Epithelial cell of prostate (primary cell): Measurements from ENCODE around the gene ZNF804B.

Experiments
- DNase-seq: peaks from one replicate; pipeline ENCODE4 v3.0.0-alpha.2; 2011; ENCODE audit warnings: low read depth, low spot score
- H3K27ac ChIP-seq: fragments of 450-650 bp; 2 replicates; pipeline ENCODE4 v1.5.1; 2017; ENCODE audit warnings: mild to moderate bottlenecking

Gene ZNF804B

DNA sequence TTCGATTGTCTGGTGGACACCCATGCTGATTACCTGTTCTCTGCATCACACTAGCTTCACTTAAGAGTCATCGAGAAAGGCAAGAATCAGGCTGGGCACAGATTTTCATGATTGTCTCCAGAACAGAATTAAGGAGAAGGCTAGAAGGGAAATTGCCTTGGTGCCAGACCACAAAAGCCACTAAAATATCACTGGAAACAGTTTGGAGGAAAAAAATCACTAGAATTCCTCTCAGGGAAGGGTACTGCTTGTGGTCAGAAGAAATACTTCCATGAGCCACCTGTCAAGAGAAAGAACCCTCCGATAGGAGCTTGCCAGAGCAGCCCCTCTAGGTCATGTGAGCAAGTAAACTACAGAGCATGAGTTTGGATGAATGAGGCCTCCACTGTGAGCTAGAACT is 305.3 kb downstream of the ZNF804B start:
- DNase-seq: no peak
- no peak overlapping the region for H3K27ac ChIP-seq

DNA sequence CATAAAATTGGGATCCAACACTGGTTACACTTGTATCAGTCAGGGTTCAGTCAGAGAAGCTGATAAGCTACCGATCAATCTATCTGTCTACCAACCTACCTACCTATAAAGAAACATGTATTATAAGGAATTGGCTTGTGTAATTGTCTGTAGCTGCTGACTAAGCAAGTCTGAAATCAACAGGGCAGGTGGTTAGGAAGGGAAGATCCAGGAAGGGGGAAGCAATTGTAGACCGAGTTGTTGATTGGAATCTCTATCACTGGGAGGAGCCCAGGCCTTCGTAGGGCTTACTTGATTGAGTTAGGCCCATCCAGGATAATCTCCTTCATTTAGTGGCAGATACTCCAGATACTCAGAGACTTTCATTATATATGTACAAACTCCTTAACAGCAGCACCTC is 307.5 kb downstream of the ZNF804B start:
- no peak for DNase-seq
- H3K27ac ChIP-seq: no peak overlapping the region

DNA sequence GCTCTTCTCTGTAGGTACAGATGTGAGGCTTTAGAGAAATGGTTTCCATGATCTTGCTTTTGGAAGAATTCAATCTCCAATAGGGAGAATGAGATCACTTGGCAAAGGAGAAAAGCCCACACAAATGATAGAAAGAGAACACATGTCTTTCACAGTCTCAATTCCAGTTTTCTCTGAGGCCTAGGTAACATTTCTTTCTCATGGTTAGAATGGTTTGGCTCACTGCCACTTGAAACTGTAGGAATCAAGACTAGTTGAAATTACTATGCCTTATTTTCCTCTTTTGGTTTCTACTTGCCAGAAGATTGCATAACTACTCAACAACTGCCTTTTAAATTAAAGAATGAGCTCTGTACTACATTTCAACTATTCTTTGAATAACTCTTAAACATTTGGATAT is 312.6 kb downstream of the ZNF804B start:
- DNase-seq: no peak
- no peak overlapping the region for H3K27ac ChIP-seq

- no peak overlapping the region for H3K27ac ChIP-seq
- no peak for DNase-seq
Measured at GRCh38 chr7:89073776-89074175, 314.3 kb downstream of the ZNF804B start.

GRCh38 chr7:89077992-89078391 is 318.5 kb downstream of the ZNF804B start:
- no peak for DNase-seq
- H3K27ac ChIP-seq: no peak overlapping the region

DNA sequence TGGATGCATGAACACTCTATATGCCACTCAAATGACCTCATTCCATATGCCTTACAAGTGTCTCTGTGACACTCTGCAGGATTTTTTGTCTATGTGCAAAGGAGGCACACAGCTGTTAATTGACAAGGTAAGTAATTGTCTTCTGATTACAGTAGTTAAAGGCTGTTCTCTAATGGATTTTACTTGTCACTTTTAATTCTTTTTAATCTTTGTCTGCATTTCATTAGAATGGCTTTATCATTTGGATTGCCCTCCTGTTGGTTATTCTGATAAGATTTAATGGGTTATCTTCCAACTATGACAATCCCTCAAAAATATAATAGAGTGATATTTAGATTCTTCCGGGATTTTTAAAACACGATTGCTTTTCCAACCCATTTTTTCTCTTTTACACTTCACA is 326.1 kb downstream of the ZNF804B start:
- no peak for DNase-seq
- no peak overlapping the region for H3K27ac ChIP-seq

DNA sequence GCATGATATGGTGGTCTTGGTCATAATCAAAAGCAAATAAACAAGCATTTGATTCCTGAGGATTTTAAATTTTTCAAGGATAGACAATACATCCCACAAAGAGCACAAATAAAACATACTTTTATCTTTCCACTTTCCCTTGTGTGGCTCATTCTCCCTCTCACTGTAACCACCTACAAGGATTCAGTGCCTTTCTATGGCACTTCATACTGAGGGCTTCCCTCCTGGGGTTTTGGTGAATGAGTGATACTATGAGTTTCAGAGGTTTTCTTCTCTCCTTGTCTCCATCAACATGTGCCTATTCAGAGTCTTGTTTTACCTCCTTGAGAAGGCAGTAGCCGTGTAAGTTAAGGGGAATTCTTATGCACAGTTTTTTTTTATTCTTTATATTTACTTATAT is 332.1 kb downstream of the ZNF804B start:
- H3K27ac ChIP-seq: no peak overlapping the region
- DNase-seq: no peak

DNA sequence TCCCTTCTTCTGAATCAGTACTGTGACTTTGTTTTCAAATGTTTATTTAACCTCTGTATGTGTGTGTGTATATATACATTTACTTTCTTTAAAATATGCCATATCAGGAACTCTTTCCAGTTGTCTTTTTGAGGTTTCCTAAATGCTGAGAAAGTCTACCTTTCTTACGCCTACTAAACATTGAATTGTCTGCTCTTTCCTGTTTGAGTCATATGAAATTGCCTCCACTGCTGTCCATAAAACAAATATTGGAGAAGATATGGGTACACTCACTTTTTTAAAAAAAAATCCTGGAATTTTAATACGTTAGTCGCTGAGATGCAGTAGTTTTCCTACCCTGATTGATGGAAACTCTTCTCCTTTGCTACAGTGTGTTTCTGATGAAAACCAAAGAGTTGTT is 334.8 kb downstream of the ZNF804B start:
- no peak overlapping the region for H3K27ac ChIP-seq
- no peak for DNase-seq

DNA sequence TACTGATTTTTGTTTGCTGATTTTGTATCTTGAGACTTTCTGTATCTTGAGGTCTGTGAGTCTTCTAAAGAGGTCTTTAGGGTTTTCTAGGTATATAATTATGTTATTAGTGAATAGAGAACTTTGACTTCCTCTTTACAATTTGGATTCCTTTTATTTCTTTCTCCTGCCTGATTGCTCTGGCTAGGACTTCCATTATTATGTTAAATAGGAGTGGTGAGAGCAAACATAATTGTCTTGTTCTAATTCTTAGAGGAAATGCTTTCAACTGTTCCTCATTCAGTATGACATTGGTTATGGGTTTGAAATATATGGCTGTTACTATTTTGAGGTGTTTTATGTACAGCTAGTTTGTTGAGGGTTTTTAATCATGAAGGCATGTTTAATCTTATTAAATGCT is 344.1 kb downstream of the ZNF804B start:
- H3K27ac ChIP-seq: no peak overlapping the region
- no peak for DNase-seq

DNA sequence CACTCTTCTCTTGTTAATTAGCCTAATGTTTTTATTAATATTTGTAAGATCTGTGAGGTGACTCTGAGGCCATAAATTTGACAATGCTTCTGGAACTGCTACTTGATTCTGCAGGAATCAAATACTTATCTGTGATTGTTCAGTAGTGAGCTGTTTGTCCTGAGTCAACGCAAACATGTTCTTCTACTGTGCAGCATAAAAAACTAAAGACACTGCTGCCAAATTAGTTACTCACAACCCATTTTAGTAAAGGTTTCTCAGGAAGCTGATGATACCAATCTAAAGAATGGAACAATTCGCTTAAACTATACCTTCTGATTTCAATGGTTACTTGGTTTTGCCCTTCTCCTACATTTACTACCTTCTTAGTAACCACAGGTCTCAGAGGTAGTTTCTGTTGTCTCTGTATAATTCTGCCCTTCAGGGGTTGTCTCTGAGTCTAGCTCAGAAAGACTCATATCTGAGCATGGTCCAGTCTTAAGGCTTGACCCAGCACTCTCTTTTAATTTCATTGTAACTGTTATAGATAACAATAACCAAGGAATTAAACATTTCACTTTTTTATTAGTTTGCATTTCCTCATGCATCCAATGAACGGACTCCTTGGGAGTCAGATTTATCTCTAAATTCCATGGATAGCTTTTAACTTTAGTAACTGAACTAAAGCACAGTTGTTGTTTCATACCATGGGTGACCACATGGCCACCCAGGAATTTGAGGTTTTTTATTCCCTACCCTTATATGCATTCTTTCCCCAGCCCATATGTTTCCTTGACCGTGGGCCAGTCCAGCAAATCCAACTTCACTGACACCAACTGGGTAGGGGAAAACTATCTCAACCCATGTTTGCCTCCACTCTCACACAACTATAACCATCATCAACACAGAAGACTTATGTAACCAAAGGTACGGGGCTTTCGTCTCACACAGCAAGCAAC is 345.5 kb downstream of the ZNF804B start:
- no peak overlapping the region for H3K27ac ChIP-seq
- no peak for DNase-seq

DNA sequence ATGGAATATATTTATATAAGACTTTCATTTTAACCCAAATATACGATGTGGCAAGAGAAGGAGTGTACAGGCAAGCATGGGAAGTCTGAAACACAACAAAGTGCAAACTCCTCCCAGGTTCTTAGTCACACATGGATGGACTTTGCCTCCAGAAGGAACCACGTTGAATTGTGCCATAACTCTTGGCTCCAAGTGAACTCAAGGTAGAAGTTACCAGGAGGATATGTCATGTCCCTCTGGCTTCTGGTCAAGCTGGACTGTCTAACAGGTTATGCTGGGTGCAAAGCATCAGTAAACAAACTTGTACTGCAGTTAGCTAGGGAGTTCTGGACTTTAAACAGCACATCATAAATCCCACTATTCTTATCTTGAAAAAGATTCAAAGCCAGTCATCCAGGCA is 364.4 kb downstream of the ZNF804B start:
- DNase-seq: no peak
- no peak overlapping the region for H3K27ac ChIP-seq

DNA sequence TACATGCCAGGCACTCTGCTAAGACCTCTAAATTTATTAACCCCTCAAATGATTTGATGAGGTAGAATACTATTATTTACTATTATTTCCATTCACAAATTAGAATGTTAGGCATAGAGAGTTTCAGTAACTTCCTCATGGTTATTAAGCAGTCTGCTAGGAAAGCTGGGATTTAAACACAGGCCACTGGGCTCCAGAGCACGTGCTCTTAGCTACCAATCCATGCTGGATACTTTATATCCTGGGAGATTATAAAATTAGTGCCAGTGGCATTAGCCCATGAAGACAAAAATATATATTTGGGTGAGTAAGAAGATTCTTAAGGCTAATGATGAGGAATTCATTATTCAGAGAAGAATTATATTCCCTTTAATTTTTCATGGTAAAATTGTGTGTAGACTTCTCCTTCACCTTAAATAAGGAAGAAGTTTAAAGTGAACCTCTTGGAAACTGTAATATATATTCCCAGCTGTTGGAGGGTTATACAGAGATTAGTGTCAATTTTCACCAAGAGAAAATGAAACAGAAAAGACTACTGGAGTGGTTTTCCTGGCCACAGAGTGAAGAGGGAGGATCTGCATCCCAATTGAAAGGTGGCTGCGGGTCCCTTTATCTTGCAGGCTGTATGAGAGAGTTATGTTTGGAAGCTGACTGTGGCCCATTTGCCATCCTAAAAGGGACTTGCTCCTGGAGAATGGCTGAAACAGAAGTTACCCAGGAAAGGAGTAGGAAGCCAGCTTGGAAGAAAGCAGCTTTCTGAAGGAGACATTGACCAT is 370.3 kb downstream of the ZNF804B start:
- H3K27ac ChIP-seq: no peak overlapping the region
- no peak for DNase-seq

GRCh38 chr7:89133357-89133756 is 373.9 kb downstream of the ZNF804B start:
- DNase-seq: no peak
- H3K27ac ChIP-seq: no peak overlapping the region

- no peak overlapping the region for H3K27ac ChIP-seq
- DNase-seq: no peak
Measured at GRCh38 chr7:89133819-89134218, 374.3 kb downstream of the ZNF804B start.

GRCh38 chr7:89145801-89146200 is 386.3 kb downstream of the ZNF804B start:
- DNase-seq: no peak

DNA sequence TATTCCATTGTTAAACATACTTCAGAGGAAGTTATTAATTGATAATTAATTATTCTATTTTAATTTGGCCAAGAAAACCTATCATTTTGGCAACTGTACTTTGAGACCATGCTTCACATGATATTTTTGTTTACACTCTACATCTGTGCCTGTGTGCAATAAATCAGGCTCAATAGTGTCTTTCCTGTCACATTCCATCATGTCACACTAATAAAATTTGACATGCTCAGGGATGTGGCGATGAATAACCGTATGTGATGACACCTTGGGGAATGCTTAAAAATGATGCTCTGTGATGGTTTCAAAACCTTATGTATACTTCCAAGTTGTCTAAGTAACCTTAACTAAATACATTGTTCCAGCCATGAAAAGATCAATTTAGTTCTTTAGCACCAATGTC is 400.6 kb downstream of the ZNF804B start:
- H3K27ac ChIP-seq: no peak overlapping the region
- no peak for DNase-seq

More at GRCh38 chr7:89145801-89146200, 386.3 kb downstream of the ZNF804B start:
- H3K27ac ChIP-seq: no peak overlapping the region

GRCh38 chr7:89165421-89165820 is 405.9 kb downstream of the ZNF804B start:
- DNase-seq: no peak
- no peak overlapping the region for H3K27ac ChIP-seq

- DNase-seq: no peak
- no peak overlapping the region for H3K27ac ChIP-seq
Measured at GRCh38 chr7:89170628-89171027, 411.1 kb downstream of the ZNF804B start.

DNA sequence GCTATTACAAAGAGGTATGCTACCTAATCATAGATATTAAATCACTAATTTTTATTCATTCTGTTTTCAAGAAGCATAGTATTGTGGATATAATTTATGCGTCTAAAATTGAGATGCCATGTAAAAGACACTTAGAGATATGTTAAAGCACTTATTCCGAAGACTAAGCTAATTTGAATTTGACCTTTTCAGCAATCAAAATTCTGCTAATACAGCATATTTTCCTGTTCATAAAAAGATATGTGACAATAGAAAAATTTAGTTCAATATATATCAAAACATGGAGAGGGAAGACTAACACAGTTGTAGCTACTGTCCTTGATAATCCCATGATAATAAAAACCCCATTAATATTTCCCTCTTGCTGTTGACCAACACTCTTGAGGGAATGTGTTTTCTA is 422.6 kb downstream of the ZNF804B start:
- no peak overlapping the region for H3K27ac ChIP-seq
- no peak for DNase-seq

- no peak overlapping the region for H3K27ac ChIP-seq
- DNase-seq: no peak
Measured at GRCh38 chr7:89183712-89184111, 424.2 kb downstream of the ZNF804B start.

DNA sequence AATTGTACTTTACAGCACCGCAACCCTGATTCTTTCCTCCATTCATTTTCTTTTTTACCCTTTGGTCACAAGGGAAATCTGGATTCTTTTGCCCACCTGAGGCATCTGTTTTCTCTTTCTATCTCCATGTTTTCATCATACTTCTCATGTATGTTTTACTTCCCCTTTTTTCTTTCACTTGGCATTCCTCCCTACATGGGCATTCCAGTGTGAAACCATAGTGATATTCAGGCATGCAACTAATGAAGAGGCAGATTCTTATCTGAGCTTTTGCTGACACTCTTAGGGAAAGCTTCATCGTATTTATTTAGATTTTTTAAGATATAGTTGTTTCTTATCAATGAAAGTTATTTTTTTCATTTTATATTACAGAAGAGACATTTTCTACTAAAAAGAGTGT is 441.3 kb downstream of the ZNF804B start:
- no peak overlapping the region for H3K27ac ChIP-seq

More for the DNA sequence above, 441.3 kb downstream of the ZNF804B start:
- no peak for DNase-seq
